HG03442 (cell line): ENCODE measurements around the gene APBB1IP.
"Not testable (repeated sequence)": the region's sequence is repeated elsewhere in the genome, so short reads cannot be mapped to it uniquely, and the experiment has no call there.

ENCODE experiments used
- ATAC-seq: cut with Tn5 transposase; IDR thresholded peaks from one replicate; pipeline ENCODE4 v1.9.1; 2021; ENCODE audit warnings: mild to moderate bottlenecking, moderate library complexity; ENCODE audit not compliant: unreplicated experiment

Gene APBB1IP

DNA sequence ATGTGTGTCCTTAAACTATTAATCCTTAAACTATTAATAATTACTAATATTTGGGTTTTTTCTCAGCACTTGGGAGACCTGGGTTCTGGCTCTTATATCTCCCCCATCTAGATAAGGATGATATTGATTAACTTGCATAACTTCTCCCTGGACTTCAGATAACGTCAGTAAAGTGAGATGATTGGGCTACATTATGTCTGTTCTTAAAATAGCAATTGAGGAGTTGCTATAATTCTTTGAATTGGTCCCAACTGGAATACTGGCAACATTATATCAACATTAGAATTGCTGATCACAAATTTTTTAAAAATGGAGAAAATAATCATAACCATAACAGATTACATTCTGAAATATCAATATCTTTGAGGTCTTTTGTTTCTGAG, 1.9 kb downstream of the APBB1IP start:
- no peak for ATAC-seq

DNA sequence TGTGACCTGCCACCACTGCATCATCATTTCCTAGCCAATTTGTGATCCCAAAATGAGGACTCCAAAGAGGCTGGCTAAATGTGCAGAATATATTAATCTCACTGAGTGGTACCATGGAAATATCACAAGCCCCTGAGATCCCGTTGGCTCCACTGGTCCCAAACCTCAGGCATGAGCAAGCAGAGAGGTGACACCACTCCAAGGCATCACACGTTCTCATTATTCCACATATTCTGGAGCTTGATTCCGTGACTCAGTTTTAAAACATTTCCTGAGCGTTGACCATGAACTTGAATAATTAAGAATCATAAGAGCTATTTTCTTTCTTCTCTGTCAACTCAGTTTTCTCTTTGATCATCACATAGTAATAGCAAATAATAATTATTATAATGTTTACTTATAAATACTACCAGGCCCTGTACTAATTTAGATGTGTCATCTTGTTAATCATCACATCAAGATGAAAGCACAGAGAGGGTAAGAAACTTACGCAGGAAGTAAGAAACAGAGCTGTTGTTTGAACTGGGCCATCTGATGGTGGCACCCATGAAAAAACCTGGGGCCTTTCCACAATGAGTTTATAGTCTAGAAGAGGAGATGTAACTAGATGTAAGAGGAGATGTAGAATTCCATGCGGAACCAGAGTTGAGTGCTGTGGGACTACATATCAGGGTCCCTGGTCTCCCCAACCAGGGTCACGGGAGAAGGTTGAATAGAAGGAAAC, 3.5 kb downstream of the APBB1IP start:
- no peak for ATAC-seq

DNA sequence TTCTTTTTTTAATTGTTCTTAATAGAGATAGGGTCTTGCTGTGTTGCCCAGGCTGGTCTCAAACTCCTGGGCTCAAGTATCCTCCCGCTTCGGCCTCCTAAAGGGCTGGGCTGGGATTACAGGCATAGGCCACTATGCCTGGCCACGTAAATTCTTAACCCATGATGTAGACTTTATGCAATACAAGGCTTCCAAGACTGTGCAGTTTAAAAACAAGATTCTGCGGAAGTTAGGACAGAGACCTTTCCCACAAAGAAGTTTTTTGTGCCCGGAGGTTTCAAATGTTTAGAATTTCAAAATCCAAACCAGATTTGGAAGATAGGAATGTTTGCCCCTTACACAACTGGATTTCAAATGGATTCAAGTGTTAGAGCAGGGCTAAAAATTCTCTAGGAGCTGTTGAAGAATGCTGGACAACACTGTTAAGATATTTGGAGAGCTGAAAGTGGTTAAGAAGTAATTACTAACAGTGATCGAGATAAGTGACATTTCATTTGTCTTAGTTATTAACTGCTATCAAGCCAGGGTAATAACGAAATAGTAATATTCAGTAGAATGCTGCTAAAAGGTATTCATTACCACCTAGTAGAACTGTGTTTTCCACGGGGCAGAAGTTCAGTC, 7.4 kb downstream of the APBB1IP start:
- ATAC-seq: no peak

DNA sequence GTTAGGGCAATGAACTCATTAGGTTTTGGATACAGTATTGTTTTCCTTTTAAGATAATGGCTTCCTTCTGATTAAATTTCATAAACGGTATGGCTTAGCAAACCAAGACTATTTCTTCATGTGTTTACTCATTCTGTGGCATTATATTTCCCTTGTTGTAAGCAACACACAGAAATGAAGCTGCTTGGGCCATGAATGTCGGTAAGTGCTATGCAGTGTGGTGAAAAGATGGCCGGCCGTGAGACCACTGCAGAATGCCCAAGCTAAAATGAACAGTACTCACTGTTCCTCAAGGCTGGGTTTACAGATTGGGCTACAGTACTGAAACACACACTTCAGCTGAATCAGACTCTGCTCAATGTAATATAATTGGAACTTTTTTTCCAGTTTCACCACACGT, 8.1 kb downstream of the APBB1IP start:
- ATAC-seq: no peak

DNA sequence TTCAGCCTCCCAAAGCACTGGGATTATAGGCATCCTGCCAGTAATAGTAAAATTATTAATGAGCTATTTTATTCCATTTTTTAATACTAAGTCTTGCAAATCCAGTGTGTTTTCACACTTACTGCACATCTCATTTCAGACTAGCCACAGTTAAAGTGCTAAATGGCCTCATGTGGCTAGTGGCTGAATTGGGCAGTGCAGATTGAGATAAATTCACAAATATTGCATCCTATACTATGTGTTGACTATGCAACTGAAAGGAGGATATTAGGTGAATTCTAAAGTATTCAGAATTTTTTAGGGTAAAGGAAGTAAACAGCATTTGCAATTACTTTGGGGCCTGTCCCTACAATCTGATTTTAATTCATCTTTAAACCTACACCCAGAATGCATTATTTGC, 10.2 kb downstream of the APBB1IP start:
- ATAC-seq: no peak

DNA sequence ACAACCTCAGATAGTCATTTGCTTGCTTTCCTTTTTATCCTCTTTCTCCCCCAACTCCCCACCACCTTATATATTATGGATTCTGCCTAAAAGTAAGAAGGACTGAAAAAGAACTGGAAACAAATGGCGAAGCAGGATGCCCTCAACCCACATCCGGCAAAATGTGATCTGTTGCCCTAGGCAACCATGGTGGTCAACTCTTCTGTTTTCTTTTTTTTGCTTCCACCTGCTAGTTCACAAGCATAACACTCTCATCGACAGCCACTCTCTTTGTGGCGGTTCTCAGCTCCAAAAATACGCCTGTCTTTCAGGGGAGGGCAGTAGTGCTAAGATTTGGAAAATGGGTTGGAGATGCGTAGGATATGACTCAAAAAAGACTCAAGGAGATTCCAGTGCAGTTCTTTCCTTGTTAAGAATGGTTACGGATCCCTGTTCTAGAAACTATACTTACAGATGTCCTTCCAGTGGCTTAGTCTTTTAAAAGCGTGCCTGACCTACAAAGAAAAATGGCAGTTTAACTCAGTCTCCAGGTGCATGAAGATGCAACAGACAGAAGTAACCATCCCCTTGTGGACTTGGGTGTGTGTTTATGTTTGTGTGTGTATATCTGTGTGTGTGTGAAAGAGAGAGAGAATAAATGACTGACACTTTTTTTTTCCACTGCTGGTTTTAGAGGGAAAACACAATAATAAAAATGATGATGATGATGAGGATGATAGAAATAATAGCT, 10.7 kb downstream of the APBB1IP start:
- ATAC-seq: peak; percentile 81

DNA sequence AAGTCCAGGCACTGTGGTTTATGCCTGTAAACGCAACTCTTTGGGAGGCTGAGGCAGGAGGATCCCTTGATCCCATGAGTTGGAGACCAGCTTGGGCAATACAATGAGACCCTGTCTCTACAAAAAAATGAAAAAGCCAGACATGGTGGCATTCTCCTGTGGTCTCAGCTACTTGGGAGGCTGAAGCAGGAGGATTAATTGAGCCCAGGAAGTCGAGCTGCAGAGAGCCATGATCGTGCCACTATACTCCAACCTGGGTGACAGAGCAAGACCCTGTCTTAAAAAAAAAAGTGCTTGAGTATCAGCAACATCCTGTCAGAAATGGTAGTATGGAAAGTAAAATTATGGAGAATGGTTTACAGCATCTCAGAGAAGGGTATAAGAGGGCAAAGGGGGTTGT, 11.6 kb downstream of the APBB1IP start:
- no peak for ATAC-seq

DNA sequence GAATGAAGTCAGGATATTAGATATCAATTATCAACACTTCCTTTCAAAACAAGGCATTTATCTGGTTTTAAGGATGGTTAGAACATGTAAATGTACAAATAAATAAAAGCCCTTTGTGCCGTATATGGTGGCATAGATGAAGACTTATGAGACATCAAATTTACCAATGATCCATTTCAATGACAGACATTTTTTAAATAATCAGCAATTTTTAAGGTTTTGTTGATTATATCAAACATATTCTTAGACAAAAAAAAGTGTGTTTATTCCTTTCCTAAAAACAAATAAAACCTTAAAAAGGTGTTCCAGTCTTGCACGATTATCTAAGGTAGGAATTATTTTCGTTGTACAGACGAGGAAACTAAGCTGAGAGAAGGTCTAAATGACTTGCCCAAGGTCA, 13.8 kb downstream of the APBB1IP start:
- ATAC-seq: no peak

DNA sequence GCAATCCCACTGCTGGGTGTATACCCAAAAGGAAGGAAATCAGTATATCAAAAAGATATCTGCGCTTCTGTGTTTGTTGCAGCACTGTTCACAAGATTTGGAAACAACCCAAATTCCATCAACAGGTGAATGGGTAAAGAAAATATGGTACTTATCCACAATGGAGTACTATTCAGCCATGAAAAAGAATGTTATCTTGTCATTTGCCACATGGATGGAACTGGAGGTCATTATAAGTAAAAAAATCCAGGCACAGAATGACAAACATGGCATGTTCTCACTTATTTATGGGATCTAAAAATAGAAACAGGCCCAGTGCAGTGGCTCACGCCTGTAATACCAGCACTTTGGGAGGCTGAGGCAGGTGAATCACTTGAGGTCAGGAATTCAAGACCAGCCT, 15.7 kb downstream of the APBB1IP start:
- ATAC-seq: no peak

DNA sequence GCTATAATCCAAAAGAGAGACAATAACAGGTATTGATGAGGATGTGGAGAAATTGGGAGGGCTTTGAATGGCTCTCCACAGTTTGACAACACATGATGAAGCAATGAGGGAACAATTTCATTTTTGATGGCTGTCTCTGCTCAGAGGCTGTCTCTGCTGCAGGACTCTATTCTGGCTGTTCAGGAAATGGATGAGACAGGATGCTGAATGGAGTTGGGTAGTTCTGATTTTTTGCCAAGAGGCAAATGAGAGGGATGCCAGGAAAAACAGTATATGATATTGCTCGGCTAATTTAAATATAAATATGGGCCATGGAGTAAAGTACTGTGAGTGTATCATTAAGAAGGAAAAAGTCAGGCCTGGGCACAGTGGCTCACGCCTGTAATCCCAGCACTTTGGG, 16.8 kb downstream of the APBB1IP start:
- ATAC-seq: no peak

DNA sequence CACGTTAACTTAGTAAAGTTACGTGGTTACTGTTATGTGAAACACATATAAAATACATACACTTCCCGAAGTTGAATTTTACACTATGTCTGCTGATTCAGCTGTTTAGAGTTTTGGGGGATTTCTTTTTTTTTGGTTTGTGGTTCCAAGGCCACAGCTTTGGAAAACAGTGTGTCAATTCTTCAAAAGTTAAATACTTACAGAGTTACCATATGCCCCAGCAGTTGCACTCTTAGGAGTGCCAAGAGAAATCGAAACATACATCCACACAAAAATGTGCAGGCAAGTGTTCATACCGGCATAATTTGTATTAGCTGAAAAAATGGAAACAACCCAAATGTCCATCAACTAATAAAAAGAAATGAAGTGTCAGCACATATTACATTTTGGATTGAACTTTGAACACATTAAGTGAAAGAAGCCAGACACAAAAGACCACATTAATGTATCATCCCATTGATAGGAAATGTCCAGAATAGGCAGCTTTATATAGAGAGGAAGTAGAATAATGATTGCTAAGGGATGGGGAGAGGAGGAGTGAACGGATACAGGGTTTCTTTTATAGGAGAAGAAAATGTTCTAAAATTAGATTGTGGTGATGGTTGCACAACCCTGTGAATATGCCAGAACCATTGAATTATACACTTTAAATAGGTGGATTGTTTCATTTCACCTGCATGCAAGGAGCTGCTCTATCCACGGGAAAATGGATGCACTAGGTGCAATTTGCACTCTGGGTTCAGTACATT, 17.6 kb downstream of the APBB1IP start:
- no peak for ATAC-seq

DNA sequence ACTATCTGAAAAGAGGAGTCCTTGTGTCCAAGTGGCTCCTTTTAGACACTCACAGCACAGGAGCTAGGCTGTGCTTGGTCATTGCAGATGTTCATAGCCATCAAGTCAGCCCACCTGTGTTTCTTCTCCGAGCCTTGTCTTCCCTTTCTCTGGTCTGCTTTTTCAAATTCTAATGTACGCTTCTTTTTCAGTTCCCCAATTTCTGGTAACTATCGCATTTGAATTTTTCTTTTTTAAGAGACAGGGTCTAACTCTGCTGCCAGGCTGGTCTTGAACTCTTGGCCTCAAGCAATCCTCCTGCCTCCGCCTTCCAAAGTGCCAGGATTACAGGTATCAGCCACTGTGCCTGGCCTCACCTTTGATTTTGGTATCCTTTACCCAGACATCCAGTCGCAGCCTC, 18.9 kb downstream of the APBB1IP start:
- ATAC-seq: peak; percentile 91

DNA sequence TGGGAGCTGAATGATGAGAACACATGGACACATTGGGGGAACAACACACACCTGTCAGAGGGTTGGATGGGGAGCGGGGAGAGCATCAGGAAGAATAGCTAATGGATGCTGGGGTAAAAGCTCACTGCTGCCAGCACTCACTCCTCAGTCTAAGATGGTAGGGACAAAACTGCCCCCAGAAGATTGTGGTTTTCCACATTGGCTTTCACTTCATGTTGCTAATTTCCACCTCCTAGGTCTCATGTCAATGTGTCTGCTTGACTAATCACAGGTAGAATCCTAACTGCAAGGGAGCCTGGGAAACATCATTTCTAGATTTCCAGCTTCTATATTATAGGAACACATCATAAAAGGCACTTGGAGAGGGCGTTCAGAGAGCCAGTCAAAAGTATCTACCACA, 22.6 kb downstream of the APBB1IP start:
- ATAC-seq: no peak

DNA sequence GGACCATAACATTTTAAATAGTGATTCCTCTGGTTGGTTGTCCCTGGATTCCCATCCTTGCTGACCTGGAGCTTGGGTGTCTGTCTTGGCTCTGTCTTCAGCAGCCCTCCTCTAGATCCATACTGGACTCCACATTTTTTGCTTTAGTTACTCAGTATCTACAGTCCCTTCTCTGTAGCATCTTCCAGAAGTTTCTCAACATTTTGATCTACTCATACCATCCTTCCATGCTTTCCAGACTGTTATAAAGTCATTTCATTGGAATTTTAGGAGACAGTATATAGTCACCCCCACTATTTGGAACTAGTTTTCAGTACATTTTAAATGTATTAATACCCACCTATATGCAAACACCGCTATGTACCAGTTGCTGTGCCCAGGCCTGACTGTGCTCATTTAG, 25.8 kb downstream of the APBB1IP start:
- no peak for ATAC-seq

DNA sequence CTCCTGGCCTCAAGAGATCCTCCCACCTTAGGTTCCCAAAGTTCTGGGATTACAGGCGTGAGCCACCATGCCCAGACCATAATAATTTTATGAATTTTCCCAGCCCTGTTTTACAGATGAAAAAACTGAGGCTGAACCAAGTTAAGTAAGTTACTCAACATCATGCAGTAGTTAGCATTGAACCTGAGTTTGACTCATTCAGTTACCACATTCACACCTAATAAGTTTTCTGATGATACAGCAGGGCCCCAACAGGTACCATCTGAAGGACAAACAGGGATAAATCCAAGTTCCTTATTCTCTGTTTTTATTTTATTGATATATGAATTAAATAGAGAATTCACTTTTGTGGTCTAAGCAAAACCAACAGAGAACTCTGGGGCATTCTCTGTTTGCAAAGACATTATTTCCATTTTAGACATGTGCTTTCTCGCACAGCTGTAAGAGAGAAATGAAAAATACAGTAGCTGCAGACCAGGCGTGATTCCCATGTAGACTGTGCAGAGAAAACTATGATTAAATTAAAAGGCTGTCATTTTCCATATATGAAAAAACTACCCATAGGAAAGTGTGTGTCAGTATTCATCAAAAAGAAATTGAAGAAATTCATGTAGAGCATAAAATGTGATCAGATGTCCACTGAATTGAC, 26.6 kb downstream of the APBB1IP start:
- ATAC-seq: peak; percentile 38

DNA sequence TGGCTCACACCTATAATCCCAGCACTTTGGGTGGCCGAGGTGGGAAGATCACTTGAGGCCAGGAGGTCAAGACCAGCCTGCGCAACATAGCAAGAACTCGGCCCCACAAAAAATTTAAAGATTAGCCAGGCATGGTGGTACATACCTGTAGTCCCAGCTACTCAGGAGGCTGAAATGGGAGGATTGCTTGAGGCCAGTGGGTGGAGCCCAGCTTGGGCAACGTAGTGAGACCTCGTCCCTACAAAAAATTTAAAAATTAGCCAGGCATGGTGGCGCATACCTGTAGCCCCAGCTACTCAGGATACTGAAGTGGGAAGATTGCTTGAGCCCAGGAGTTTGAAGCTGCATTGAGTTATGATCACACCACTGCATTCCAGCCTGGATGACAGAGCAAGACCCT, 28.4 kb downstream of the APBB1IP start:
- not testable (repeated sequence) for ATAC-seq

DNA sequence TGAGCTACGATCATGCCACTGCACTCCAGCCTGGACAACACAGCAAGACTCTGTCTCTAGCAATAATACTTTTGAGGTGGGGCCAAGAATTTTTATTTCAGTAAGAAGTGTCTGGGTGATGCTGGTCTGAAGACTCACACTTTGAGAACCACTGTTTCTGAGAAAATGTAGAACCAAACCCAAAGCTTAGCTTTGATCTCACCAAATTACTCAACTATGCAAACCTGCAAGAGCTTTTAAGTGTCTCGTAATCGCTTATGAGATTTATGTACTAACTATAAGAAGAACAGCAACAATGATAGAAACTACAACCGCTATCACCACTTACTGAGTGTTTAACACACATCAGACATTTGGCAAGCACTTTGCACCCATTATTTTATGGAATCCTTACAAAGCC, 29.5 kb downstream of the APBB1IP start:
- ATAC-seq: no peak

DNA sequence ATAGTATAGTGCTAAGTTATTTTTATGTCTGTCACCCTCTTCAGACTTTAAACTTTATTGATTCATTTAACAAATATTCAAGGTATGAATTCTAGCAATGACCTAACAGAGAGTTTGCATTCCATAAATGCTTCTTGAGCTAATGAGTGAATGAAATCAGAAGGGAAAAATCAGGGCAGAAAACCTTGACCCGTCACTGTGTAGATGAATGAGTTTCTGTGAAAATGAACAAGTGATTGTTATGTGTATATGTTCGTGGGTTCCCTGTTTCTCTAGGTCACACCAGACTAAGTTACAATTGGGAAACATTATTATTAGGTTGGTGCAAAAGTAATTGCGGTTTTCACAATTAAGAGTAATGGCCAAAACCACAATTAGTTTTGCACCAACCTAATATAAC, 30.1 kb downstream of the APBB1IP start:
- no peak for ATAC-seq

DNA sequence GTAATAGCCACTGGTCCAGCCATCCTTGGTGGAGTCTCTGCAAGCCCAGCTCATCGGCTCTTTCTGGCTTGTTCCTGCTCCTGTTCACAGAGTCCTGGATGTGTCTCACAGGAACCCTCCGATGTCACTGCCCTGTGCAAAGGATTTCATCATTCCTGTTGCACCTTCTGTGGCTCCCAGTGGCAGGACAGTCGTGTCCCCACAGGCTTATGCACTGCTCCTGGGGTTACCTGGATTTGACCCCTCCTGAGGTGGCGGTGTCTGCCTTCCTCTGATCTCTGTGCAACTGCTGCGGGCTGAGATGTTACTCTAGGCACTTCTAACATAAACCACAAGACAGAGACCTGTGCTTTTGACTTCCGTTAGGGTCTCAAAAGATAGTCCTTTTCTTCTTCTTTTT, 30.6 kb downstream of the APBB1IP start:
- peak; percentile 57 for ATAC-seq

DNA sequence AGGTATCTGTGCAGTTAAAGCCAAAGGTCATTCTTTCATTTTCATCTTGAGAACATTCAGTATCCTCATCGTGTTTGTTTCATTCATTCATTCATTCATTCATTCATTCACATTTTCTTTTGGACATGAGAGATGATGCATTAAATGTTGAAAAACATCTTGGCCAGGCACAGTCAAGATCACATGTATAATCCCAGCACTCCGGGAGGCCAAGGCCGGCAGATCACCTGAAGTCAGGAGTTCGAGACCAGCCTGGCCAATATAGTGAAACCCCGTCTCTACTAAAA, 34.3 kb downstream of the APBB1IP start:
- no peak for ATAC-seq

DNA sequence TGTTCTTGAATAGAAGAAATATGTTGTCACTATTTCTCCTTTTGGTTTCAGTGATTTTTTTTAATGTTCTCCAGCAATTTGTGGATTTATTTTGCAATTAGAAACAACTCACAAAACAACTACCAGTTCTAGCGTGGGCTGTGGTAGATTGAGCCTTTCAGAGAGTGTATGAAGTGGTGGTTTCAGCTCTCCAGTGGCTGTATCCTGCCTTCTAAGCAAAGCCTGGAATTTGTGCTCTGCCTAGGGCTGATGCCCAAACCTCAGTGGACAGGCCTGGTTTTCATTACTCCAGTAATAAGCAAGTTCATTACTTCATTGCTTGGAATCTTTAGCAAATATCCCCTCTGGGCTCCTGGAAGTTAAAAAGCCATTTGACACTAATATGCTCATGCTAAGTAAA, 35.9 kb downstream of the APBB1IP start:
- ATAC-seq: no peak
